ENCODE data around the gene POMGNT2.

POMGNT2 gene

DNA sequence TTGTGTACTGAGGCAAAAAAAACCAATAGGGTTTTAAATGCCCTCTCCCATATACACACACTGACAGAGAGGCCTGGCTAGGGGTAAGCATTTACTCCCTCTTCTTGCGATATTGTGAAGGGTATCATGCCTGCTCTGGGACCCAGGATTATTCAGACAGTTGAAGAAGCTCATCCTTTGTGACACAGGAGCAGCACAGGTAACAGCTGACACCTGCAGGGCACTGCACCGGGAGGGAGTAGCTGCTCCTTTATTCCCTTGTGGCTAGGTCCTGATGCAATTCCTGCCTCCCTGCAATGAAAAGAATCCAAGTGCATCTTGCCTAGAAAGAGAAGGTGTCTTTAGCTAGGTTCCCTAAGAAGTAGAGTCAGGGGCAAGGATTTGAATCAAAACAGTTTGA is 23.4 kb downstream of the POMGNT2 start:
- DNase-seq (ENCODE audit: insufficient read length) (no peak), FAIRE-seq (no peak)
- TF ChIP-seq POLR2A (IDR thresholded peaks at IDR 0.05; ENCODE audit: low read depth, low read length) (no peak), POLR2AphosphoS5 (IDR thresholded peaks at IDR 0.05; ENCODE audit: low read depth, low read length) (no peak), TAF1 (IDR thresholded peaks at IDR 0.05; ENCODE audit: borderline replicate concordance, low read depth, low read length) (no peak)

DNA sequence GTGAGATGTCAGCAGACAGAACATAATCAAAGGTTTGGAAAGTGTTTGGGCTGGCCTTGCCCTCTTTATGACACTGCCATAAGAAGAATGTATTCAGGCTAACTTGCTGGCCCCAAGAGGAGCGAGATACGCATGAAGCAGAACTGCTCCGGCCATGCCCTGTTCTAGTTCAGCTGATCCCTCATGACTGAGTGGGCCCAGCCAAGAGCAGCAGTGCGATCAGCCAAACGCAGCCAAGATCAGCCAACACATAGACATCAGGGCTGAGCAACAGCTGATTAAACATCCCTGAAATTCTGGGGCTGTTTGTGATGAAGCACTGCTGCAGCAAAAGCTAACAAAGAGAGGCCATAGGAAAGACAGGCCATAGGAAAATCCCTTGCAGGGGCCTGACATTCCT is 24.1 kb downstream of the POMGNT2 start:
- DNase-seq (ENCODE audit: insufficient read length), result no peak
- TF ChIP-seq POLR2A (IDR thresholded peaks at IDR 0.05; ENCODE audit: low read depth, low read length) (no peak), POLR2AphosphoS5 (IDR thresholded peaks at IDR 0.05; ENCODE audit: low read depth, low read length) (no peak), TAF1 (IDR thresholded peaks at IDR 0.05; ENCODE audit: borderline replicate concordance, low read depth, low read length) (no peak)
- no peak for FAIRE-seq

DNA sequence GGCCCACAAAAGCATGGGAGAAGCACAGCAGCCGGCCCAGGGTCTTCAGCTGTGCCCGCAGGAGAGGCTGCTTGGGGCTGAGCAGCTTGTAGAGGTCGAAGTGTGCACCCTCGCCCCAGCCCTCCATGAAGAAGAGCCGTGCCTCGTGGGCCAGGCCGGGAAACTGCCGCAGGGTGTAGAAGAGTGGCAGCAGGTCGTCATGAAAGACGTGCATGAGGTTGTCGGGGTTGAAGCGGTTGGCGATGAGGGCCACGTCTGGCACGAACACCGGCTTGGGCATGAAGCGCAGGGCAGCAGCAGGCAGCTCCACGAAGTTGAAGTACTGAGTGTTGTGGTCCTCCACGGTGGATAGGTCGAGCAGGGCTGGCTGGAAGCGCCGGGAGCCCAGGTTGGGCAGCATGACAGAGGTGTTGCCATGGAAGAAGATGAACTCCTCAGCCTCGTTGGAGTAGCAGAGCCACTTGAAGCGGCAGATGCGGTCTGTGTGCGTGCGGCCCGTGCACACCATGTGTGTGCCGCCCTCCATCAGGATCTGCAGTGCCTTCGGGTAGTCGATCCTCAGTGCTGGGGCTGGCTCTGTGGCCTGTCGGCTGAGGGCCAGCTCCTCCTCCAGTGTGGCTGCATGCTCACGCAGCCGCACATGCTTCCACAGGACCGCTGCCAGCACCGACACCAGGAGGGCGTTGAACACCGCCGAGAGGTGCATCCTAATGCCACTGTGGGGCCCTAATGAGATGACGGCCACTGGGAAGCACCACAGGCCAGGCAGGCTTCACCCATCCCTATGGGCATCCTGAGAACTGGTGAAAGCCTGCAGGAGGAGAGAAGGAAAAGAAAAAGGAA is 24.9 kb downstream of the POMGNT2 start:
- TF ChIP-seq POLR2A (IDR thresholded peaks at IDR 0.05; ENCODE audit: low read depth, low read length), result no peak
- no peak for TF ChIP-seq TAF1 (IDR thresholded peaks at IDR 0.05; ENCODE audit: borderline replicate concordance, low read depth, low read length)
- TF ChIP-seq POLR2AphosphoS5 (IDR thresholded peaks at IDR 0.05; ENCODE audit: low read depth, low read length), result no peak
- DNase-seq (ENCODE audit: insufficient read length) (no peak), FAIRE-seq (no peak)

DNA sequence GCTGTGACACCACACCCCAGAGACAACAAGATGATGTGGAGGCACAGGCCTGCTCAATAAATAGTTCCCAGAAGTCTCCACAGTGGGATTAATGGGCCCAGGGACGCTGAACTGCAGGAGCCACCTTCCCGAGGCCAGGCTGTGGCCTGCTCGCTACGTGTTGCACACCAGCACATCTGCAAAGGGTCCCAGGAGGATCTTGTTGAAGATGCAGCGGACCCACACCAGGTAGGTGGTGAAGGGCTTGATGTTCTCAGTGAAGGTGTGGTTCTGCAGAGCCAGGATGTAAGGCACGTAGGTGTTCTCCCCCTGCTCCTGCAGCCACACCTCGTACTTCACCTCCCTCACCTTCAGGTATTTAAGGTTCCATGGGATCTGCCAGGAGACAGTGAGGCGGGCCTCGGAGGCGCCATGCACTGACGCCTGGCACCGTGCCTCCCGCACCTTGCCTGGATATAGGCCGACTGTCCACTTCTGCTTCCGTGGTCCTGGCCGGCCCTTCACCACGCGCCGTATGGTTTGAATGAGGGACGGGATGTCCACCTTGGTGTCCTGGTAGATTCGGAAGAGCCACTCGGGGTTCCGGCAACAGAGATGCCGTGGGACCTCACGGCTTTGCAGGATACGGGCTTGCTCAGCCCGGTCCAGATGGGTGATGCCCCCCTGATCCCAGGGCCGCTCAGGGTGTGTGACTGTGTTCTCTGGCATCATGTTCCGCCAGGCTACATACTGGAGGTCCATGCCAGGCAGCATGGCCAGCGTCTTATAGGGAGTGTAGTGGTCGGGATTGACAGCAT is 26.1 kb downstream of the POMGNT2 start:
- no peak for FAIRE-seq
- DNase-seq (ENCODE audit: insufficient read length), result no peak
- TF ChIP-seq TAF1 (IDR thresholded peaks at IDR 0.05; ENCODE audit: borderline replicate concordance, low read depth, low read length), result no peak
- TF ChIP-seq POLR2A (IDR thresholded peaks at IDR 0.05; ENCODE audit: low read depth, low read length), result no peak

DNA sequence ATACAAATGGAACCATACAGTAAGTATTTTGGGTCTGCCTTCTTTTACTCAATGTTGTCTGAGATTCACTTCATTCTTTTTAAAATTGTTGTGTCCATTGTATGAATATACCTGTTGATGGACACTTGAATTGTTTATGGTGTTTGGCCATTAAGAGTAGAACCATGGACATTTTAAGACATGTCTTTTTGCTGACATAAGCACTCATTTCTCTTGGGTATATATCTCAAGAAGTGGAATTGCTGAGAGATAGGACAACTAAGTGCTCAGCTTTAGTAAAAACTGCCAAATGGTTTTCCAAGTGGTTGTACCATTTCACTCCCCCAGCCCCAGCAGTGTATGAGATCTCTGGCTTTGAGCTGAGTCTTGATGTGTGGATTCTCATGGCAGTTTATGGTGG is 28.2 kb downstream of the POMGNT2 start:
- TF ChIP-seq POLR2A (IDR thresholded peaks at IDR 0.05; ENCODE audit: low read depth, low read length) (no peak), POLR2AphosphoS5 (IDR thresholded peaks at IDR 0.05; ENCODE audit: low read depth, low read length) (no peak), TAF1 (IDR thresholded peaks at IDR 0.05; ENCODE audit: borderline replicate concordance, low read depth, low read length) (no peak)
- FAIRE-seq, result no peak
- no peak for DNase-seq (ENCODE audit: insufficient read length)

DNA sequence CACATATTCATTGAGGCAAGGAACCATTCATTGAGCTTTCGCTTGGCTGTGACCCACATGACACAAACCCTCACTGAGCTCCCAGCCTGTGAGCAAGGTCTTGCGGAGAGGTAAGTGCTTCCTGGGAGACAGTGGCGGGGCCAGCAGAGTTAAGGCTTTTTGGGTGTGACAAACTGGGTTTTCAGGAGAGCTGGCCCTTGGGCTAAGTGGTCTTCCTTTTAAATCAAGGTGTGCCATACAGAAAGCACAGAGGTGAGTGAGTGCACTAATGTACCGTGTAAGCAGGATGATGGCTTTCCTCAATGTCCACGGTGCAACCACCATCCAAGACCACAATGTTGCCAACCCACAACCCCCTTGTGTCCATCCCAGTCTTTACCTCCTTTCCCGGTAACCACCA is 28.6 kb downstream of the POMGNT2 start:
- no peak for FAIRE-seq

DNA sequence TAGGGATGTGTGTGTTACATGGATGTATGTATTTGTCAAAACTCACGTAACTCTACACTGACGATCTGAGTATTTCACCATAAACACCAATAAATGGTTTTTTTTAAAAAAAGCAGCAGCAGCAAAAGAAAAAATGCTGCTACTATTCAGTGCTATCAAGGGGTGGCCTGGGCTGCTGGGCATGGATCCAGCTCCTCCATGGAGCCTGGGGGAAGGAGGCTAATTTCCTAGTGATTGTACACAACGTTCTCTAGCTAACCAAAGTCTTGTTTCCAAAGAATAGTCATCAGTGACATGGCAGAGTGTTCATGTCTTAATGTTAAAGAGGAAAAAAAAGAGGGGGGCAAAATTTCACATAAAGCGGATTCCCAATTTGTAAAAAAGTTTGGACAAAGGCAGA is 29.0 kb downstream of the POMGNT2 start:
- no peak for DNase-seq (ENCODE audit: insufficient read length)
- TF ChIP-seq POLR2AphosphoS5 (IDR thresholded peaks at IDR 0.05; ENCODE audit: low read depth, low read length), result no peak
- no peak for TF ChIP-seq POLR2A (IDR thresholded peaks at IDR 0.05; ENCODE audit: low read depth, low read length)
- TF ChIP-seq TAF1 (IDR thresholded peaks at IDR 0.05; ENCODE audit: borderline replicate concordance, low read depth, low read length), result no peak
- no peak for FAIRE-seq

More for the DNA sequence above, 28.6 kb downstream of the POMGNT2 start:
- TF ChIP-seq TAF1 (IDR thresholded peaks at IDR 0.05; ENCODE audit: borderline replicate concordance, low read depth, low read length) (no peak), POLR2A (IDR thresholded peaks at IDR 0.05; ENCODE audit: low read depth, low read length) (no peak), POLR2AphosphoS5 (IDR thresholded peaks at IDR 0.05; ENCODE audit: low read depth, low read length) (no peak)
- no peak for DNase-seq (ENCODE audit: insufficient read length)

DNA sequence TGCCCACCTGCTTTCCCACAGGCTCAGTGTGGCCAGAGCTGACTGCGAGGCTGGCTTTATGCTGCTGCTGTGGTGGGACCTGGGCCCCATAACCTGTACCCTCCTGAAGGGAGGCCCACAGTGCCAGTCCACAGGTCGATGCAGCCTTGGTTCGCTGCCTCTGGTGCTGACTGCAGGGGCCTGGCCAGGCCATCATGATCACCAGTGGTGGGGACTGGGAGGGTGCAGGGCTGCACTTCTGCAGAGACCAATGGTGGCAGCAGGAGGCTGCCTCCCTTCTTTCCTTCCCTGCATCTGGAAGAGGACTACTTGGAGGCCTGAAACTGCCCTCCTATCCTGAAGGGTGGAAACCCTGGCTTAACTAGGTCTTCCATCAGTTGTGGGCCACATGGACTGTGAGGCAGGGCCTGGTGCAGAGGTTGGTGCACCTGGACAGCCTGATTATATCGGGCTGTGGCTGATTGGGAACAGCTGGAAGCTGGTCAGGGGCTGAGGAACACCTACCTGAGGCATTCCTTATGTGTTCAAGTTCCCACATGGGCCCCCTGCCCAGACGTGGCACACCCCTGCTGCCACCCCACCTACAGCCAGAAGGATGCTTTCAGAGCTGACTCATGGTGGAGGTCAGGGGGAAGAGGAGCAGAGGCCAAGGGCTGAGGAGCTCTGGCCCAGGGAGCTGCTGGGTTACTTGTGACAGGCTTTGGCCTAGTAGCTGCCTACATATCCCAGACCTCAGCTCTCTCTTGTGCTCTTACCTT is 29.8 kb downstream of the POMGNT2 start:
- no peak for DNase-seq (ENCODE audit: insufficient read length)
- FAIRE-seq, result no peak
- TF ChIP-seq POLR2A (IDR thresholded peaks at IDR 0.05; ENCODE audit: low read depth, low read length) (no peak), POLR2AphosphoS5 (IDR thresholded peaks at IDR 0.05; ENCODE audit: low read depth, low read length) (no peak), TAF1 (IDR thresholded peaks at IDR 0.05; ENCODE audit: borderline replicate concordance, low read depth, low read length) (no peak)

DNA sequence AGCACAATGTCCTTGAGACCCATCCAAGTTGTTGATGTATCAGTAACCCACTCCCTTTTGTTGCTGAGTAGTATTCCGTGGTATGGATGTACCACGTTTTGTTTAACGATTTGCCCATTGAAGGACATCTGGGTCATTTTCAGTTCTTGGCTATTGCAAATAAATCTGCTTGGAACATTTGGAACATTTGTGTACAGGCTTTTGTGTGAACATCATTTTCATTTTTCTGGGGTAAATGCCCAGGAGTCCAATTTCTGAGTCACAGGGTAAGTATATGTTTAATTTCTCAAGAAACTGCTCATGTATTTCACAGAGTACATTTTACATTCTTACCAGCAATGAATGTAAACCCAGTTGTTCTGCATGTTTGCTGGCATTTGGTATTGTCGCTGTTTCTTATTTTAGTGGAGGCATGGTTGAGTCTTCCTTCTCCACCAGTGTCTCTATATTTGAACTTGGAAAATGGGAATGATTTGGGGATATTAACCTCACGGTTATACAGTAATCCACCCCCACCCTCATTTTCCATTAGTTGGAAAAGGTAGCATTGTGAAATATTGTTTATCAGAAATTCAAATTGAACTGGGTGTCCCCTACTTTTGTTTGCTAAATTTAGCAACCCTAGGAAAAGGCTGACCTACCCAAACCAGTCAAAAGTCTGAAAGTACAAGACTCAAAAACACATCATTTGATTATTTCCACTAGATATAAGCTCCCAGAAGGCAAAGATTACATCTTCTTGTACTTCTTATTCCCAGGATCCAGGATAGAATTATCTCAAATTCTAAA is 30.8 kb downstream of the POMGNT2 start:
- FAIRE-seq (no peak), DNase-seq (ENCODE audit: insufficient read length) (no peak)

DNA sequence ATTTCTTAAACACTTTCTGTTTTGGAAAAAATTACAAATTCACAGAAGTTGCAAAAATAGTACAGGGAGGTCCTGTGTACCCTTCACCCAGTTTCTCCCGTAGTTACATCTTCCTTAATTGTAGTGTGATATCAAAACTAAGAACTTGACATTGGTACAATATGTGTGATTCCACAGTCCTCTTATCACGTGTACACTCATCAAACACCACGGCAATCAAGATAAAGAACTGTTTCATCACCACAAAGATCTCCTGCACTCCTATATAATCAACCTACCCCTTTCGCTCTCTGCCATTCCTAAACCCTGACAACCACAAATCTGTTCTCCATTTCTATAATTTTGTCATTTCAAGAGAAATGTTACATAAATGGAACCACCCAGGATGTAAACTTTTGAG is 31.4 kb downstream of the POMGNT2 start:
- TF ChIP-seq POLR2A (IDR thresholded peaks at IDR 0.05; ENCODE audit: low read depth, low read length) (no peak), TAF1 (IDR thresholded peaks at IDR 0.05; ENCODE audit: borderline replicate concordance, low read depth, low read length) (no peak), POLR2AphosphoS5 (IDR thresholded peaks at IDR 0.05; ENCODE audit: low read depth, low read length) (no peak)
- DNase-seq (ENCODE audit: insufficient read length), result no peak
- no peak for FAIRE-seq

More for the DNA sequence above, 30.8 kb downstream of the POMGNT2 start:
- no peak for TF ChIP-seq TAF1 (IDR thresholded peaks at IDR 0.05; ENCODE audit: borderline replicate concordance, low read depth, low read length)
- TF ChIP-seq POLR2A (IDR thresholded peaks at IDR 0.05; ENCODE audit: low read depth, low read length), result no peak
- TF ChIP-seq POLR2AphosphoS5 (IDR thresholded peaks at IDR 0.05; ENCODE audit: low read depth, low read length), result no peak
